Peyer's patch (tissue), 4 donors: ENCODE measurements around the gene OLIG1.

Experiments used
- POLR2A ChIP-seq, 2 donors: fragments of 450-650 bp; IDR thresholded peaks; one replicate each; pipeline ENCODE4 v1.5.1; 2017; ENCODE audit warnings: antibody characterized with exemption in 2 of 2, mild to moderate bottlenecking in 2 of 2, moderate library complexity in 2 of 2
- TF ChIP-seq, protein P1 (sequence below), 6 experiments: fragments of 450-650 bp in 4 of 6; fragments of 200-600 bp in 2 of 6; sonication (generic) in 1 of 6; IDR thresholded peaks; one replicate each; pipeline ENCODE4 v1.5.1; 2017 to 2019; ENCODE audit warnings: antibody characterized with exemption in 6 of 6, mild to moderate bottlenecking in 3 of 6, moderate library complexity in 1 of 6

DNA sequence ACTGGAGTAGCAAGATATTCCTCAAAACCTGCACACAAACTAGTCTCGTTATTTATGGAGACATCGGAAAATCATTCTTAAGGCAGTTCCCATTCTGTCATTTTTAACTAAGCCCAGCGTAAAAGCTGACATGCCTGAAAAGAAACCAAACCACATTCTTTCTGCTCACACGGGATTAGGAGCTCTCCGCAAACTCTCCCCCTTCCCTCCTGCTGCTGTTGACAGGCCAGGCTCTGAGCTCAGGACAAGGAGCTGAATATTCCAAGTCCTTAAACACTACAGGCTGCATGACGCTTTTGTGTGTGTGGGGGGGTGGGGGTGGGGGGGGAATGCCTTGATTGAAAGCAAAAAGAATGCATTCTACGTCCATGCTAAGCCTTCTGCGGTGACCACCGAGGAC lies 5.2 kb downstream of the OLIG1 start:
- TF ChIP-seq, protein P1, sequence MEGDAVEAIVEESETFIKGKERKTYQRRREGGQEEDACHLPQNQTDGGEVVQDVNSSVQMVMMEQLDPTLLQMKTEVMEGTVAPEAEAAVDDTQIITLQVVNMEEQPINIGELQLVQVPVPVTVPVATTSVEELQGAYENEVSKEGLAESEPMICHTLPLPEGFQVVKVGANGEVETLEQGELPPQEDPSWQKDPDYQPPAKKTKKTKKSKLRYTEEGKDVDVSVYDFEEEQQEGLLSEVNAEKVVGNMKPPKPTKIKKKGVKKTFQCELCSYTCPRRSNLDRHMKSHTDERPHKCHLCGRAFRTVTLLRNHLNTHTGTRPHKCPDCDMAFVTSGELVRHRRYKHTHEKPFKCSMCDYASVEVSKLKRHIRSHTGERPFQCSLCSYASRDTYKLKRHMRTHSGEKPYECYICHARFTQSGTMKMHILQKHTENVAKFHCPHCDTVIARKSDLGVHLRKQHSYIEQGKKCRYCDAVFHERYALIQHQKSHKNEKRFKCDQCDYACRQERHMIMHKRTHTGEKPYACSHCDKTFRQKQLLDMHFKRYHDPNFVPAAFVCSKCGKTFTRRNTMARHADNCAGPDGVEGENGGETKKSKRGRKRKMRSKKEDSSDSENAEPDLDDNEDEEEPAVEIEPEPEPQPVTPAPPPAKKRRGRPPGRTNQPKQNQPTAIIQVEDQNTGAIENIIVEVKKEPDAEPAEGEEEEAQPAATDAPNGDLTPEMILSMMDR (IDR thresholded peaks at IDR 0.05): no peak
- TF ChIP-seq POLR2A (IDR thresholded peaks at IDR 0.05): no peak
